Activated CD8-positive, alpha-beta memory T cell treated with anti-CD3 and anti-CD28 coated beads for 24 hours (primary cell): Measurements from ENCODE around the gene ADGRB2.
A peak's percentile ranks its signal among the peaks of the same experiment; 100 is the strongest.

Experiments used
- DNase-seq: peaks from one replicate; pipeline ENCODE4 v3.0.0-alpha.2; 2020

ADGRB2 gene

DNA sequence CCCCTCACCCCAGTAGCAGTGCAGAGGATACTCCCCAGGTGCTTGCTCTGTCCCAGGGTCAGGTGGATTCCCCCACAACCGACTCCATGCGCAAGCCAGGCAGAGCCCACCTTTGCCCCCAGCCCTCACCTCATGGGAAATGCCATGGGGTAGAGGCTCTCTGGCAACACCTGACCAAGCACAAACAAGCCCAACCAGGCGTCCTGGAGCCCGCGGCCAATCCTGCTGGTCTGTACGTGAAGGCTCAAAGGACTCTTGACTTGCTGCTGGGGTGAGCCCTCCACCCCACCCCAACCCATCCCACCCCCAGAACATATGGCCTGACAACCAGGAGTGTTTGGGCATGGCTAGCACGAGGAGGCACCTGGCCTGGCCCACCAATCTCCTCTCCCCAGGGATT, 1.8 kb downstream of the ADGRB2 start:
- no peak for DNase-seq

DNA sequence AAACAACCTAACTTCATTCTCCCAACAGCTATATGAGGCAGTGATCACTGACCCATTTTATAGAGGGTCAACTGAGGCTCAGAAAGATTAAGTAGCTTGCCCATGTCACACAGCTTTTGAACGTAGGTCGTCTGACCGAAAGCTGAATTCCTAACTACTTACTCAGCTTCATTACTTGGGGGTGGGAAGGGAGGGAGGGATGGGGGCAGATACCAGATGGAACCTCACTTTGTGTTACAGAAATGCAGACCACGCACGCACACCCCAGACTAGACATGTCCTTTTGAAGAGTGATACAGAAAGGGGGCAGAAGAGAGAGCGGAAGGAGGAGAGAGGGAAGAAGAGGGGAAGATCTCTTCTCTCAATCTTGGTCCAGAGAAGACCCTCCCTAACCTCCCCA, 2.3 kb downstream of the ADGRB2 start:
- DNase-seq: no peak

DNA sequence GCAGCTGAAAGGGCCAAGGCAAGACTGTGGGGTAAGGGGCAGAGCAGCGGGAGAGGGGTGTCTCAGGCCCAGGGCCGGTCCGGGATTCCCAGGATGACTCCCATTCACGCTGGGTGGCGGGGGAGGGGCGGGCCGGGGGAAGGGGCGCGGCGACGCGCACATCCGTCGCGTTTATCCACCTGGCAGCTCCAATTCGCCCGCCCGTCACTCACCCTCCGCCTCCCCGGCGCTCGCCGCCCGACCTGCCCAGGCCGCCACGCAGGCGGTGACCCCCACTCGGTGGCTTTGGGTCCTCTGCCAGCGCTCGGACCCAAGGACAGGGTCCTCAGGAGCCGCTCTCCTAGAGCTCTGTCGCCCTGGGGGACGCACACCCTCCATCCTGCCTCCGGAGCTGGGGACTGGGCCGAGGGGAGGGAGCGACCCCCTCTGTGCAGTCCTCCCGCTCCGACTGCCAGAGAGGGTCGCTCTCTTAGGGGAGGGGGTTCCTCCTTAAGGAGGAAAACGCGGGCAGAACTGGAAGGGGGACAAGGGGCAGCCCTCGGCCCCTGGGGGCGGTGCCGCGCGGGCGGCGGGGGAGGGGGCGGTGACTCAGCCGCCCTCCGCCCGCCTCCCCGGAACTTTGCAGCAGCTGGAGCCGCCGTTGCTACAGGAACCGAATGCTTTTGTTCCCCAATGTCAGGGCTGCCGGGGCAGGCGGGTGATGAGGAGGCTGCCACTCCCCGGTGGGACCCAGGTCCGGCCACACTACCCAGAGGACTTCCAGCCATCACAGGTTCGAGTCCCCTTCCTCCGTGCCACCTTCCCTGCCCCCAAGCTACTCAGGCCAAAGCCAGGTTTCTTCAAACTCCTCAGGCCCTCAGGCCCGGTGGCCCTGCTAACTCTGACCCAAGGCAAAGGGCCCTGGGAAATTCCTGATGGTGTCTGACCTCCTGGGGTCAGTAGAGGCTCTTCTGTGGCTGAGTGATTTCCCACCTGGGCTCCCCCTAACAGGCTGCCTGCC, 3.4 kb downstream of the ADGRB2 start:
- peak; percentile 75 for DNase-seq

DNA sequence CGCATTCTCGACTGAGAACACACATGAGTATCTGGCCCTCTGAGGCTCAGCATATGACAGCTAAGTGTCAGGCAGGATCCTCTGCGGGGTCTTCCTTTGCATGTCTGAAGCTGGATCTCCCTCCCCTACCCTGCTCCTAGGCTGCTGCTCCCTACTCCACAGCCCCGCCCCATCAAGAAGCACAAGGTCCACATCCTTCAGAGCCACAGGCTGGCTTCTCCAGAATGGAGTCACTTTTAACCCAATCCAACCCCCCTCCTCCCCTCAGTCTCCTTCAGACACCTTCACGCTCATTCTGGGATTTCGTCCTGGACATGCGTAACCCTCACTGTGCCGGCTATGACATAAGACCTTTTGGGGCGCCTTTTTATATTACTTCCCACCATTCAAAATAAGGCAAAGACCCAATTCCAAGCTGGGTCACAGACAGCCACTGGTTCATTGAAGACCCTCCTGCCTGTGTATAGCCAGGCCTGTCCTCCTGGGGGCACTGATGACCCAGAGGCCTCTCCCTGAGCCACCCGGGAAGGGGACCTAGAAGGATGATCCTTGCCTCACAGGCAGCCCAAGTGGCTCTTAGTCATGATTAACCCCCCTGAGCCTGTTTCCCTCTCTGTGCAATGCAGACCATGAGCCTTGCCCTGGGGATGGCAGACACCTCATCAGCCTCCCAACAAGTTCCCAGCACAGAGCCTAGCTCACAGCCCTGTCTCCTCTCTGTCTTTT, 4.7 kb downstream of the ADGRB2 start:
- no peak for DNase-seq

DNA sequence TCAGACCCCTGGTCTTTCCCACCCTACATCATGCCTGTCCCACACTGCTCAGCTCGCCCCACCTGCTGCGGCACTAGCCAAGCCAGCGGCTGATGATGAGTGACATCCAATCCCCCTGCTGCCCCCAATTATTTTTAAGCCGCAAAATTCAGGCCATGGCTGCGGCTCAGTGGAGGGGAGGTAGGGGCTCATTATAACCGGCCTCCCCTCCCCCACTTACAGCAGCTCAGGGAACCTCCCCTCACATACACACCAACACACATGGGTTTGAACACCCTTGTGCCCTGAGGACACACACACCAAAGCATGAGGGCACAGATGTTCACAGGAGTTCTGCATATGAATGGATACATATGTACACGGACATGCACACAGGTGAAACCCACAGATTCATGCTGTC, 5.3 kb downstream of the ADGRB2 start:
- DNase-seq: no peak

DNA sequence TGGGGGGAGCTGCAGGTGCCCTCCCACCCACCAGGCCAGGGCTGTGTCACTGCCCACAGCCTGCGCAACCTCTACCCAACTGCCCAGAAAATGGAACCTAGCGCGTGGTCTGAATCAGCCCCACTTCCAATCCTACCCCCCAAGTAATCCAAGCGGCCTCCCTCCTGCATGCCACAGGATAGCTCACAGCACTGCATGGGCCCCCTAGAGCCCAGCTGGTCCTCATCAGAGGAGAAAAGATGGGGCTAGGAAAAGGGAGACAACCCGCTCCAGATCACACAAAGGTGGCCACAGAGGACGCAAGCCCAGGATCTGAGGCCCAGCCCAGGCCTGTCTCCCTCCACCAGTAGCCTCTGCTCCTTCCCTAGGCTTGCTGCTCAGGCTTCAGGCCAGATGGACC, 6.2 kb downstream of the ADGRB2 start:
- DNase-seq: no peak

DNA sequence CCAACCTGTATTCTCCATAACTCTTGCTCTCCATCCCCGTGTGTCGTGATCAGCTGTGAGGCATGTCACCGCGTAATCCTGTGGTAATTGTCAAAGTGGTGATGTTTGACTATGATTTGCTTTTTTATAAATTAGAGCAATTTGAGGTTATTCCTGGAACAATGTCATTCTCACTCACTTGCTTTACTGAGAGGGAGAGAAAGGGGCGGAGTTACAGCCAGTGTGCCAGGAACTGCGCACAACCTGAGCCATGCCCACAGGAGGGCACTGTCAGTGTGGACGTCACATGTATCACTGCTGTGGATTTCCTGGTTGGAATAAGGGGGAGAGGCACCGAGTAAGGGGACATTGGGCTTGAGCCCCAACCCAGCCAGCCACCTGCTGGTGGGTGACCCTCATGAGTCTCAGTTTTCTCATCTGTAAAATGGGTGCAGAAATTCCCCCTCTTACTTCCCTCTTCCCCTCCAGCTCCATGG, 6.9 kb downstream of the ADGRB2 start:
- no peak for DNase-seq

DNA sequence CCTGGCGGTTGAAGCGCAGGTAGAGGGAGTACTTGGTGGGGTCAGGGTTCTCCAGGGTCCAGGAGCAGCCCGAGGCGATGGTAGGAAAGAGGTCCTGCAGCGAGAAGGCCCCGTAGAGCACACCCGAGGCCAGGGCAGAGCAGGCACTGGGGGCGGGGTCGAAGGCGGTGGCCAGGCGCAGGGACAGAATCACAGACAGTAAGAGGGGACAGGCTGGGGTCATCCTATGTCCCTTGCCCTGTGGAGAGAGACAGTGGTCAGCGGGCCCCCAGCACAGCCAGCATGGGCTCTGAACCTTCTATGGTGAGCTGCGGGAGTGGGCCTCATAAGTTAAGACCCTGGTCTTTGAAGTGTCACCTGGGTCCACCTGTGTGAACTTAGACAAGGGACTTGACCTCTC, 7.6 kb downstream of the ADGRB2 start:
- DNase-seq: no peak

DNA sequence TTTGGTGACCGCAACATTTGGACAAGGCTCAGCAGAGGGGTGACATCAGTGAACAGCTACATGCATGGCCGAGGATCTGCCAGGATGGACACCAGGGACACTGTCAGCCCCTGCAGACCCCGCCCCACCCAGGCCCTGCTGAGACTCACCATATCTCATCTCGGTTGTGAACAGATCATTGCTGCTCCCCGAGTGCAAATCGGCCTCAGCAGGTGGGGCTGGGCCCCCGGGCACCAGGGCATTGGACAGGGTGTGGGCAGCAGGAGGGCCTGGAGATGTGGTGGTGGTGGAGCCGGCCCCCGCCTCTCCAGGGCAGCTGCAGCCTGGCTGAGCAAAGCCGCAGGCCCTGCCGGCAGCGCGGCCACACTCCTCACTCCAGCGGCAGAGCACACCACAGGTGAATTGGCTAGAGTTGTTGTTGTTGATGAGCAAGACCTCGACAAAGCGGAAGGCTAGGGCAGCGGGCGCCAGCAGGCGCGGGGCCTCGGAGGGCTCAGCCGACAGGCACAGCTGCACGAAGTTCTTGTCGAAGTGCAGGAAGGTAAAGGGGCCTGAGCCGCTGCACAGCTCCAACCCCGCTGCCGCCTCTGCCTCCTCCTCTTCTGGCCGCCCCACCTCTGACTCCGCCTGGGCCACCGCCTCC, 8.2 kb downstream of the ADGRB2 start:
- no peak for DNase-seq

DNA sequence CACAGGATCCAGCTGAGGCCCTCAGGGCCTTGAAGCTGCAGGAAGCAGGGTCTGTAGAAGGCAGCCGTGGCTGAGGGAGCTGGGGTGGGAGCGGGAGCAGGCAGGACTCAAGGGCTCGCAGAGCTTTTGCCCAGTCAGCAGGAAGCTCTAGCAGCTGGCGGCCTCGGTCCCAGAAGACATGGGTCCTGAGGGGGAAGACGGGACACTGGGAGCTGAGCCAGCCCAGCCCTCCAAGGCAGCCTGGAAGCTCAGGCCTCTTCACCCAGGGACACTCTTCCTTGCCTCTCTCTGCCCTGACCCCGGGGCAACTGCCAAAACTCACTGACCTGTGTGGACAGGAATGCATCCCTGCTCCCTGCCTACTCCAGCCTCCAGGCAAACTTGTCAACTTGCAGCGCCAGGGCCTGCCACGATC, 8.9 kb downstream of the ADGRB2 start:
- DNase-seq: no peak

DNA sequence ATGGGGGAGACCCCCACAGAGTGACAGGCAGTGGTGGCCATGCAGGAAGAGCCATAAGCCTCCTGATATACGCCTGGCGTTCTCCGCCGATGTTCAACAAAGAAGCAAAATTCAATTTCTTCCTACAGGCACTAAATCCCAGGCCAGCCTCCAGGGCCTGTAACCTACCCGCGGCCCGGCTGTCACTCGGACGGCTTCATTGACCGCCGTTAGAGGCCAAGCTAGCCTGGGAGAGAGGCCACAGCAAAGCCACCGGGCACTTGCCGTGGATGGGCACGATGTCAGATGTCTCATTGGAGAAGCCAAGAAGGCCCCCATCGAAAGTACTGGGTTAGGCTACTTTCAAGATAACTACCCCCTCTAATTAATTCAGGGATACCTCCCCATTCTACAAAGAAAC, 9.7 kb downstream of the ADGRB2 start:
- no peak for DNase-seq

DNA sequence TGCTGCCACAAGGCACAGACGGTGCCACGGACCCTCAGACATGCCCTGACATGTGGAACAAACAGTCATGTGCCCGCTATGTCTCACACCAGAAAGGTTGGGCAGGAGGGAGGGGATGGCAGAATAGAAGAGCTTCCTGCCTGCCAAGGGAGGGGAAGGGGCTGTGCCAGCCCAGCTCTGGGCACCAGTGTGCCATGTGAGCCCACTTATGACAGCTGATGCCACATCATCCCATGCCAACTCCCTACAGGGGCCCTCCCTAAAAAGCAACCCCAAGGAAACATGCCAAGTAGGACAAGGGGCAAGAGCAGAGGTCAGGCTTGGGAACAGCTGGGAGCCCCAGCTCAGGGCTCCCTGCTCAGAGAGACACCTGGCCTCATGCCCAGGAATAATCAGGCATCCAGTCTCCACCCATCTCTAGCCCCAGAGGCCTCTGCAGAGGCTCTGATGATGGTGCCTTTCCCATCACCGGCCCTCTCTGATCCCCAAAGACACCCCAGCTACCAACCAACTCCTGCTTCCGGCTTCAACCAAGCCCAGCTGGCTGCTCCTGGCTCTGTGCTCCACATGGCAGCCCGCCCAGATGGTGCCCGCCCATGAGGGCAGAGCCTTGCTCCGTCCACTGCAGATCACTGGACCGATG, 10.3 kb downstream of the ADGRB2 start:
- no peak for DNase-seq

DNA sequence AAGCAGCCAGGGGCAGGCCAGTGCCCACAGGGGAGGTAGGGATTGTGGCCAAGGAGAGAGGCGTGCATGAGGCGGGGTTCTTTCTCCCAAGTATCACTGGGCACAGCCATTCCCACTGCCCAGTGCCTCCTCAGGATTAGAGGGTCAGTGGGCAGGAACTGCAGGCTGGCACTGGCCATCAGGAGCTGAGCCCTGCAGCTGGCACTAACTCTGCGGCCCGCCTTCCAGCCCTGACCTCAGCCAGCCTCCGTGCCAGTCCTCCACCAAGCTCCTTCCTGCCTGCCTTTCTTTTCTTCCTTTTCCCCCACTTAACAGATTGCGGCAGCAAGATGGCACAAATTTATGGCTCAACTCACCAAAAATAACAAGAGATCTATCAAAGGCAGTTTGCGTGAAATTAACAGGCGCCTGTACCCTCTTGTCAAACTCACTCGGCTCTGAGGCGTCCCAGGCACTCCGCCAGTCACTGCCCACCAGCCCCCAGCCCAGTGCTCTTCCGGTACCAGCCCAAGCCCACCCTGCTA, 11.1 kb downstream of the ADGRB2 start:
- DNase-seq: no peak

DNA sequence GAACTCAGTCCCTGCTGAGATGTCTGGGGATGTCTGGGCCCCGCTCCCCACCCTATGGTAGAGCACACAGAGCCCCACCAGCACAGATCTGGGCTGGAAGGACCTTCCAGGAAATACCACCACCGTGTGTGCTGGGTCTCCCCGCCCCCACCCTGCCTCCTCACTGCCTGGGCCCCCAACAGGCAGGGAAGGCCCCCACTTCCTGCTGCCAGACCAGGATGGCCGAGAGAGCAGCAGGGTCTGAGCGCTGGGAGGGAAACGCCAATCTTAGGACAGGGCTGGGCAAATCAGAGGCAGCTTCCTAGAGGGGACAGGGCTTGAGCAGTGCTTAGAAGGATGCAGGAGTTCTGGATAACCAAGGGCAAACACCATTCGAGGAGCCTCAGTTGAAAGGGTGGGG, 11.9 kb downstream of the ADGRB2 start:
- DNase-seq: no peak

DNA sequence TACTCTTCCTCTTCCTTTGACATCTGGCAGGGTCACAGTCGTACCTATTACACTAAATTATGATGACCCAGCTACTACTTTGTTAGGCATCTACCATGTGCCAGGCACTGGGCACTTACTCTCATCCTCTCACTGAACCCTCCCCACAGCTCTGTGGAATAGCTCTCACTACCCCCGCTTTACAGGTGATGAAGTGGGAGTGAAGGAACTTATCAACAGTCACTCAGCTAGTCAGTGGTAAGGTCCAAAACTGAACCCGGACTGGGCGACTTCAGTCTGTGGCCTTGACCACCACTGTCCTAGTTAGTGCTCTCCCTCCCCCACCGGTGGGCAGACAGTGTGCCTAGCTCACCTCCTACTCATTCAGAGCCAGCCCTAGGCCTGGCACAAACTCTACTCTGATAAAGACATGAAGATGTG, 12.3 kb downstream of the ADGRB2 start:
- DNase-seq: no peak

DNA sequence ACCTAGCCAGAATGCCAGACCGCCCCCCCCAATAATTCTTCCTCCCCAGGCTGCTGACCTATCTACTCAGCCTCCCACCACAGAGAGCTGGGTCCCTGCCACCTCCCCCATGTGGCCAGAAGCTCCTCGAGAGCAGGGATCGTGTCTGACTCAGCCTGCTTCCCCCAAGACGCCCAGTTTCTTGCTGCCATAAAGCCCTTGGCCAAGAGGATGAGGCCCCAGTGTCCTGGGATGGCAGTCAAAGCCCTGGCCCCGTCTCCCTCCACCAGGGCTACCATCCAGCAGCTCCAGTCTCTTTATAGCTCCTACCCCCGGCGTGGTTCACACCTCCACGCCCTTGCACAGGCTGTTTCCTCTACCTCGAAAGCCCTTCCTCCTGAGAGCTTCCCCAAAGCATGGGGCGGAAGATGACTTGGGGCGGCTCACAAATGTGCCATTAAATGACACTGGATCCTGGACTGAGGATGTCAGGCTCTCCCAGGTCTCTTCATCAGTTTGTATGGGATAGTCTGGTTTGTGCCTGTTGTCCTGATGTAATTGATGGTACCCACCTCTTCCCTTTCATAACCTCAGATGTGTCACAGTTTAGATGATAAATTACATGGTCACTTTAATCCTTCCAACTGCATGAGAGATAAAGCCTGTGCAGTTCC, 13.2 kb downstream of the ADGRB2 start:
- peak; percentile 64 for DNase-seq

DNA sequence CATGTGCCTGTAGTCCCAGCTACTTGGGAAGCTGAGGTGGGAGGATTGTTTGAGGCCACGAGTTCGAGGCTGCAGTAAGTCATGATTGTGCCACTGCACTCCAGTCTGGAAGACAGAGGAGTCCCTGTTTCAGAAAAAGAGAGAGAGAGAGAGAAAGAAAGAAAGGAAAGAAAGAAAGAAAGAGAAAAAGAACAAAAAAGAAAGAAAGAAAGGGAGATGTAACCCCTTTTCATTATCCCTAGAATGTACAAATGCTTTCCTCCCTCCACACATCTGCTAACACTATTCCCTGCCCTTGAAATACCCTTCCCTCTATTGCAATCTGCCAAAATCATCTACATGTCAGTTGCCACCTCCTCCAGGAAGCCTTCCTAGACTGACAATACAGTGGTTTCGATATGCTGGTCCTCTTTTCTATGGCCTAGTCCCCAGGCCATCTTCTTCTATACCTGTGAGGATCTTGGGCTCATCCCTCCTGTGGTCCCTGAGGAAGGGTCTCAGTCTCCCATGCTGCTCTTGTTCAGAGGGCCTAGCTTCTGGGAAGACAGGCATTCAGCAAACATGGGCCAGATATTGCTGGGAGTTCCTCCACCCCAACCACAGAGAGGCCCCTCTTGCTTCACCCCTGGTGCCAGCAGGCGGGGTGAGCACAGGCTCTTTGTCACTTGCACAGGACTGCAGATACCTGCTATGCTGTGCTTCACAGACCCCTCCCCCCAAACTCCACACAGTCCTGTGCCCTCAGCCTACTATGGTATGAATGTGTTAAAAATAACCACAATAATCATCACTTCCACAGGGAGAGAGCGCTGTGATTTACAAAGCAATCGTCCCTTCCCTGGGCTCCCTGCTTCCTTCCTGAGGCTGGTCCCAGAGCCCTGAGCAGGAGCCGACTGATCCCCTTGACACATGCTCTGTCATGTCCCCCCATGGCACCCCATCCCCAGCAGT, 14.1 kb downstream of the ADGRB2 start:
- no peak for DNase-seq

DNA sequence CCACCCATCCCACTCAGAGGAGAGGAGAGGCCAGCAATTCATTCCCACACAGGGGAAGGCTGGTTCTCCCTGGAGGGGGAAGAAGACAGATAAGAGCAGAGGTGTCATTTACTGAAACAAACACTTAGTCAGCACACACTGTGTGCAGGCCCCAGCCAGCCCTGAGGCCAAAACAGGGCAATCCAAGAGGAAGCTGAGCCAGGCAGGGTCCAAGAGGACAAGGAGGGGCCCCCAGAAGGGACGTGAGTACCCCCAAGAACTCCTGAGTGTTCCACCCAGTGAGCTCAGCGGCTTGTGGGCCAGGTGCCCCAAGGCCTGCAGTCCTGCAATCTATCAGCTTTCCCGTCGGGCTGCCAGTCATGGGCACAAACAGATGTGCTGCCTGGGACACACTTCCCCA, 15.8 kb downstream of the ADGRB2 start:
- no peak for DNase-seq

DNA sequence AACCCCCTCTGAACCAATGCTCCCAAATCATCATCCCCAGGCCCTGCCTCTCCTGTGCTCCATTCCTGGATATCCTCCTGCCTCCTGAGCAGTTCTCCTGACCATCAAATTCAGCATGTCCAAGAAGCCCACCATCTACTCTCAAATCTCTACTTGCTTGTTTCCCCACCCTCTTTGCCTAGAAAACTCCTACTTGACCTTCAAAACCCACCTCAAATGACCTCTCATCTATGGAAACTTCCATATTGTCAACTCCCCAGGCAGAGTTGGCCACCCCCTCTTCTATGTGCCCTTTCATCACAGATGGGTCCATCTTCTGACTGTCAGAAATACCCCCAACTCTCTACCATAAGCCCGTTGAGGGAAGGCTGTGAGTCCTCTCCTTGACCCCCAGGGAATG, 16.8 kb downstream of the ADGRB2 start:
- no peak for DNase-seq

DNA sequence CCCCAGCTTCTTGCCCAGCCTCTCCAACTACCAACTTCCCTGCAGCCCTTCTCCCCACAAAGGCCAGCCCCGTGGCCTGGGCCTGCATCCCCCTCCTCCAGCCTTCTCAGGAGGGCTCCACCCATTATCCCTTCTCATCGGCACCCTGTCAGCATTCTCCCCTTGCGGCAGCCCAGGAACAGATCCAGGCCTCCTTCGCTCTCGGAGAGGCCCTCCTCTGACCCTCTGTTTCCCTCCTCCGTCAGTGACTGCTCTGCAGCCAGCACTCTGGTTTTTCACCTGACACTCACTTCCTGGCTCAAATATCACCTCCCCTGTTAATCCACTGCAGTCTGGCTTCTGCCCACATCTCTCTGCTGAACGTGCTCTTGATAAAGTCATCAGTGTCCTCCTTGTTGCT, 17.5 kb downstream of the ADGRB2 start:
- no peak for DNase-seq
